Large intestine (tissue), 3 donors: Measurements from ENCODE around the gene MTAP. TPM values are rescaled to one million over a fixed set of nuclear protein-coding genes. Genes with fewer than 3 reads are reported as not detected.

Experiments used
- DNase-seq, 2 donors: peaks; one replicate each; pipeline versions ENCODE4 v3.0.0 to v3.0.0-alpha.2; 2013
- H3K27ac ChIP-seq: one replicate; pipeline ENCODE4 v1.5.1; 2013; ENCODE audit warnings: low read length
- H3K27me3 ChIP-seq: 2 replicates; pipeline ENCODE4 v1.6.1; 2013; ENCODE audit warnings: low read length; ENCODE audit not compliant: control insufficient read depth, insufficient read depth
- H3K36me3 ChIP-seq: 2 replicates; pipeline ENCODE4 v1.6.1; 2013; ENCODE audit warnings: low read length; ENCODE audit not compliant: control insufficient read depth, insufficient read depth
- H3K4me1 ChIP-seq: one replicate; pipeline ENCODE4 v1.6.1; 2013; ENCODE audit warnings: low read length; ENCODE audit not compliant: control insufficient read depth, insufficient read depth
- H3K4me3 ChIP-seq: one replicate; pipeline ENCODE4 v1.5.1; 2013; ENCODE audit warnings: low read length
- H3K9me3 ChIP-seq: one replicate; pipeline ENCODE4 v1.6.1; 2013; ENCODE audit warnings: mild to moderate bottlenecking, low read depth, low read length, moderate library complexity; ENCODE audit not compliant: control insufficient read depth
- WGBS: methylation state at CpG from one replicate; pipeline ENCODE4 v1.1.5; 2013; ENCODE audit warnings: low lambda C conversion rate; ENCODE audit not compliant: insufficient coverage; 5-methylcytosine and 5-hydroxymethylcytosine counted together
- polyA plus RNA-seq: library from polyadenylated mRNA; unstranded; fragments of 120-200 nt; gene quantifications from one replicate; pipeline ENCODE4 v1.2.1, GENCODE V29; 2013

MTAP gene
- polyA plus RNA-seq, 1 donor: 25.1 TPM

DNA sequence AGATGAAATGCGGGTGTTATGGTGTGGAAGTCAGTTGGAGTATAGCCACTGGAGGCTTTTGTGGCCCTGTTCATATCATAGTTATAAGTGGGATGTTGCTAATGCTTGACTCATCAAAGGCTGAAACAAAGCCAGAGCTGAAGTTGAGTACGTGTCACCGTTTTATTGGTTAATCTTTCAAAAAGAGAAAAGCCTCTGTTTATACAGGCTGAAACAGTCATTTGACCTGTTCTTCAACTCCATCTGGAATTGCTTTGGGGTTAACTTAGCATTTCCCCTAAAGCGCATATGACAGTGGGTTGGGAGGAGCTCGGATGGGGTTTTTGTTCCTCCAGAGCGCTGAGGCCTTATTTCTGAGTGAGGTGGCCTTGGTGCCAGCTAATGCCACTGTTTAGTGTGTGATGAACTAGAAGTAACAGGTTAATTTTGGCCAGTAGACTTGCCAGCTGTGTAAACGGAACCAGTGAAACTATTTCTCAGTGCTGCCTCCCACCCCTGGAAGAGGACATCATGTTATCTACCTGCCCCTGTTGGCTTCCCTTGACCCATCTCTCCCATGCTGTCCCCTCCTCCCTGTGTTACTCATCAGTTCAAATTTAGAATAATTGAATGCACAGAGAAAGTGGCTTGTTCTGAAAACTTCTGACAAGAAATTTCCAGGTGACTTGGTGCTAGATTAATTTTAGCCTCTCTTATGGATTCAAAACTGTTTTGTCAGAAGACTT, 34.2 kb downstream of the MTAP start:
- H3K27ac ChIP-seq: no peak overlapping the region
- peaks cover 72% of the 10 kb centered on the region for H3K36me3 ChIP-seq

GRCh38 chr9:21837501-21837900, 35.1 kb downstream of the MTAP start:
- no CpG with 5 or more reads among the region's 6 CpGs for WGBS
- no peak for DNase-seq
- H3K9me3 ChIP-seq: peaks cover 8% of the 10 kb centered on the region
- no peaks in the 10 kb centered on the region for H3K27me3 ChIP-seq
- no peaks in the 10 kb centered on the region for H3K4me1 ChIP-seq
- H3K36me3 ChIP-seq: peaks cover 67% of the 10 kb centered on the region
- no peak overlapping the region for H3K27ac ChIP-seq
- no peak overlapping the region for H3K4me3 ChIP-seq

More for the DNA sequence above, 34.2 kb downstream of the MTAP start:
- Histone ChIP-seq H3K9me3 (peaks cover 8% of the 10 kb centered on the region), H3K4me1 (no peaks in the 10 kb centered on the region), H3K27me3 (no peaks in the 10 kb centered on the region), H3K4me3 (no peak overlapping the region)
- WGBS: no CpG with 5 or more reads among the region's 7 CpGs
- DNase-seq: no peak

DNA sequence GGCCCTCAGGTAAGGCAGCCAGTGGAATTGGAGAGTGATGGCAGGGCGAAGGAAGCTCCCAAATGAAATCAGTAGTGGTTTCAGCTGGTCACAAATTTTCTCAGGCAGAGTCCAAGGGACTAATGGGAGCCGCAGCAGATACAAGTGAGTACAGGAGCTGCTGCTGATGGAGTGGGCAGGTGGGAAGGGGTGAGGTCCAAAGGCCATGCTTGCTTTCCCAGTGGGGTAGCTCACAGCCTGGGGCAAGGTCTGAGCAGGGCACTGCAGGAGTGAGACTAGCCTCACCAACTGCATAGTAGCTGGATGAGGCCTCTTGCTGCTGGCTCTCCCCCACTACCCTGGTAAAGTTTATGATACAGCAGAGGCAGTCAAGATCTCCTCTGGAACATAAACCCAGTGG, 38.2 kb downstream of the MTAP start:
- H3K4me3 ChIP-seq: no peak overlapping the region
- no peaks in the 10 kb centered on the region for H3K4me1 ChIP-seq
- H3K27me3 ChIP-seq: no peaks in the 10 kb centered on the region
- DNase-seq: no peak
- no peak overlapping the region for H3K27ac ChIP-seq
- peaks cover 18% of the 10 kb centered on the region for H3K9me3 ChIP-seq
- peaks cover 43% of the 10 kb centered on the region for H3K36me3 ChIP-seq
- no CpG with 5 or more reads among the region's 2 CpGs for WGBS

DNA sequence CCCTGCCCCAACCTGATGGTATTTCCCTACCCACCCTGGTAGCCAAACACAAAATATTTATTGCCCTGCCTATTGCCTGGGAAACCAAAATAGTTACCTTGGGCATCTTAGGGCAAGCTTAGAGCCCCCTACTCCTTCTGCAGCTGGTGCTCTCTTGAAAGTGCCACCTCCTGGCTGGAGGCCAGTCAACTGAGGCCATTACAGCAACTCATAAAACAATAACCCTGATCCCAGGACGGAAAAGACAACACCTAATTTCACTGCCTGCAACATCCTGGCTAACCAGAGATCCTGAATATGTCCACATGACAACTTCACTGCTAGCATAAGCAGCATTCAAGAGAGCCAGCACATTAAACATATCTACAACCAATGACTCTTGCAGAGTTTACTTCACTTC, 38.7 kb downstream of the MTAP start:
- no peaks in the 10 kb centered on the region for H3K27me3 ChIP-seq
- H3K27ac ChIP-seq: no peak overlapping the region
- H3K36me3 ChIP-seq: peaks cover 43% of the 10 kb centered on the region
- no peak for DNase-seq
- H3K9me3 ChIP-seq: peaks cover 23% of the 10 kb centered on the region
- H3K4me3 ChIP-seq: no peak overlapping the region
- WGBS: no CpG with 5 or more reads among the region's 1 CpG
- H3K4me1 ChIP-seq: no peaks in the 10 kb centered on the region

- Histone ChIP-seq H3K27ac (no peak overlapping the region), H3K9me3 (peaks cover 15% of the 10 kb centered on the region), H3K27me3 (no peaks in the 10 kb centered on the region), H3K36me3 (peaks cover 6% of the 10 kb centered on the region), H3K4me1 (peaks cover 13% of the 10 kb centered on the region), H3K4me3 (no peak overlapping the region)
- no CpG with 5 or more reads among the region's 4 CpGs for WGBS
- DNase-seq: no peak
These were observed 46.2 kb downstream of the MTAP start for GRCh38 chr9:21848615-21849014.

DNA sequence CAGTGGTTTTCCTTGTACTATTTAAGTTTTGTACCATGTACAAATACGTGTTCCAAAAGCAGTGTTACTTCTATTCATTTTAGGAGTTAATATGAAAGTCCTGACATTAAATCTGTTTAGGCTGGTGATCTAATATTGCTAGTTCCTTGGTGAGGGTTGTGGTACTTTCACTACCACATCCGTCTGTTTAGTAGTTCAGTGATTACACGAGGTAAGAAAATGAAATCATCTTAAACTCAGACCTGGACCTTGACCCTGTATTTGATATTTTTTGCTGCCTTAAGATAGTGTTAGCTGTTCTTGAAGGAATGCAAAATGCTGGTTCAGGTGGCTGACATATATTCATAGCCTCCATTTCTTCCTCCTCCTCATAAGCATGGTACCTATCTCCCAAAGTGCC, 50.3 kb downstream of the MTAP start:
- no peak overlapping the region for H3K4me3 ChIP-seq
- peak overlapping the region; percentile 64 for H3K27ac ChIP-seq
- H3K4me1 ChIP-seq: peaks cover 38% of the 10 kb centered on the region
- peak; percentile 58 to 86 for DNase-seq
- H3K36me3 ChIP-seq: peaks cover 14% of the 10 kb centered on the region
- no peaks in the 10 kb centered on the region for H3K27me3 ChIP-seq
- no CpG with 5 or more reads among the region's 3 CpGs for WGBS
- no peaks in the 10 kb centered on the region for H3K9me3 ChIP-seq

DNA sequence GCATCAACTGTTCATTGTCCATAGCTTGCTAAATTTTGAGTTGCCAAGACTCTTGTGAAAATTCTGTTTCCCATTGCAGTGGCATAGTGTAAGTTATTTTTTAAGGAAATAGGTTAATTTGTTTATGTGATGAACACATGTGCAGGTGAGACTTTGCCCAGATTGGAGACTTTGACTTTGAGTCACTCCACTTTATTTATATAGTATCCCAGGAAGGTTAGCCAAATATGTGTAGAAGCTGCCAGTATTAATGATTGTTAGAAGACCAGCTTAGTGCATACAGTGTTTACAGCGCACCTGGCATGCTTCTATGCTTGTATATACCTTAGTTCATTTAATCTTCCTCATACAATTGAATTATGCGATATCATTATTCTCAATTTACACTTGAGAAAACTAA, 51.0 kb downstream of the MTAP start:
- peaks cover 38% of the 10 kb centered on the region for H3K4me1 ChIP-seq
- H3K9me3 ChIP-seq: no peaks in the 10 kb centered on the region
- H3K36me3 ChIP-seq: peaks cover 14% of the 10 kb centered on the region
- no CpG with 5 or more reads among the region's 2 CpGs for WGBS
- peak; percentile 64 to 87 for DNase-seq
- no peaks in the 10 kb centered on the region for H3K27me3 ChIP-seq
- H3K4me3 ChIP-seq: no peak overlapping the region
- H3K27ac ChIP-seq: peak overlapping the region; percentile 64

DNA sequence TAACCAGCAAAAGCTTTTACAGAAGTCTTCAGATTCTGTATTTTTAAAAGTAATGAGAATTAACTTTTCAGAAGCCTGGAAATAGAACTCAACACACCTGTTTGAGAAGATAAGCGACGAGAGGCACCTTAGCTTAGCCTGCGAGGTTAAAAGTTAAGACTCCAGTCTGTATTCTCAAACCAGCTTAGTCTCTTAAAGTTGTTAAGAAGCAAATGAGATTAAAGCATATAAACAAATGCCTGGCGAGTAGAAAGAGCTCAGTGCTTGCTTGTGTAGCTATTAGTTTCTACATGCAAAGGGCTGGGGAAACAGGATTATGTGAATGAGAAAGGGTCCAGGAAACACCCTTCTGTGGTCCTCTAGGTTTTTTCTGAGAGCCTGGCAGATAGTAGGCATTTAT, 51.7 kb downstream of the MTAP start:
- H3K4me1 ChIP-seq: peaks cover 38% of the 10 kb centered on the region
- no peaks in the 10 kb centered on the region for H3K27me3 ChIP-seq
- no peak for DNase-seq
- H3K4me3 ChIP-seq: no peak overlapping the region
- peaks cover 17% of the 10 kb centered on the region for H3K36me3 ChIP-seq
- WGBS: no CpG with 5 or more reads among the region's 4 CpGs
- peak overlapping the region; percentile 64 for H3K27ac ChIP-seq
- no peaks in the 10 kb centered on the region for H3K9me3 ChIP-seq

DNA sequence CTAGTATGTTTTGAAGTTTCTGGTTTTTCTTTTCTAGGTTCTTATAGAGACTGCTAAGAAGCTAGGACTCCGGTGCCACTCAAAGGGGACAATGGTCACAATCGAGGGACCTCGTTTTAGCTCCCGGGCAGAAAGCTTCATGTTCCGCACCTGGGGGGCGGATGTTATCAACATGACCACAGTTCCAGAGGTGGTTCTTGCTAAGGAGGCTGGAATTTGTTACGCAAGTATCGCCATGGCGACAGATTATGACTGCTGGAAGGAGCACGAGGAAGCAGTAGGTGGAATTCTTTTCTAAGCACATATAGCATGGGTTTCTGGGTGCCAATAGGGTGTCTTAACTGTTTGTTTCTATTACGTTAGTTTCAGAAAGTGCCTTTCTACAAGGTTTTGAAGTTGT, 52.2 kb downstream of the MTAP start:
- H3K4me3 ChIP-seq: no peak overlapping the region
- peak overlapping the region; percentile 64 for H3K27ac ChIP-seq
- H3K4me1 ChIP-seq: peaks cover 38% of the 10 kb centered on the region
- H3K9me3 ChIP-seq: no peaks in the 10 kb centered on the region
- WGBS: 14% methylated on average over 1 of the region's 11 CpGs
- H3K27me3 ChIP-seq: no peaks in the 10 kb centered on the region
- DNase-seq: peak; percentile 93 to 96
- H3K36me3 ChIP-seq: peaks cover 22% of the 10 kb centered on the region

DNA sequence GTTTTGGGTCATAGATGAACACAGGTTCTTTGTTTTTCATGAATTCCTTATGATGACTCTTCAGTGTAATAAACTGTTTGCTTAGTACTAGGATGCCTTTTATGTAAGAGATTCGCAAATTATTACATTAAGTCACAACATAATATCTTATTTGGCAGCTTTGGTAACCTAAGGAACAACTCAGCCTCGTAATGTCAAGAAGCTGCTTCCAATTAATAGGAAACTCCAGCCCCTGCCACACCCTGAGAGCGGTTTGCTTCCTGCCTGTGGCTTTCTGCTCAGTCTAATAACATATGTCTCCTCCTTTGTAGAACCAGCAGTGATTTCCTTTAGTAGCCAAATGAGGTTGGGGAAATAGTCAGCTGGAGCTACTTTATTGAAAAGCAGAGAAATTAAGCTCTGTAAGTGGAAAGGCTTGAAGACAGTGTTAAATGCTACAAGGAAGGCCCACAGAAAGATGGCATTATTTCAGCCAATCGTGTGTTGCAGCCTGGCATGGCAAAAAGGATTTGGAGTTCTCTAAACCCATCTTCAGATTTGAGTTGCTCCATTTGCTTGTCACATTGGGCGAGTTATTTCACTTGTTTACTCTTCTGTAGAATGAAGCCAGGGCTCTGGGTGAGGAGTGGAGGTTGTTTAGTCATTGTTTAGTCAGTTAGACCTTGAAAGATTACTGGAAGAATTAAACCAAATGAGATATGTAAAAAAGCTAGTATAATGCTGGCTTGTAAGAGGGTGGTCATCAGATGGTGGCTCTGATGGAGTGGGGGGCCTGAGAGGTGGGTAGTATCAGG, 54.1 kb downstream of the MTAP start:
- Histone ChIP-seq H3K9me3 (no peaks in the 10 kb centered on the region), H3K27ac (no peak overlapping the region), H3K4me3 (no peak overlapping the region), H3K27me3 (no peaks in the 10 kb centered on the region), H3K4me1 (peaks cover 38% of the 10 kb centered on the region), H3K36me3 (peaks cover 22% of the 10 kb centered on the region)
- 33% methylated on average over 1 of the region's 5 CpGs for WGBS
- peak in 1 of 2 donors; percentile 27 for DNase-seq
